Right lobe of liver (tissue), 4 donors: ENCODE data around the gene SFRP2.

Experiments
- POLR2A ChIP-seq: fragments of 450-650 bp; IDR thresholded peaks from one replicate; pipeline ENCODE4 v1.6.1; 2017; ENCODE audit warnings: antibody characterized with exemption, mild to moderate bottlenecking
- TF ChIP-seq, protein P1 (sequence below), 4 donors: fragments of 200-600 bp in 3 of 4; fragments of 450-650 bp in 1 of 4; IDR thresholded peaks; one replicate each; pipeline versions ENCODE4 v1.5.1 to v1.8.0; 2016 to 2022; ENCODE audit warnings: antibody characterized with exemption in 4 of 4, mild to moderate bottlenecking in 2 of 4
- donor health status: DM: no; HTN: no; CAD: no.
- donor health status: DM: no; HTN: no; CAD: no.
- donor health status: DM: no; HTN: yes; CAD: no.

- TF ChIP-seq POLR2A: no peak
- TF ChIP-seq, protein P1, sequence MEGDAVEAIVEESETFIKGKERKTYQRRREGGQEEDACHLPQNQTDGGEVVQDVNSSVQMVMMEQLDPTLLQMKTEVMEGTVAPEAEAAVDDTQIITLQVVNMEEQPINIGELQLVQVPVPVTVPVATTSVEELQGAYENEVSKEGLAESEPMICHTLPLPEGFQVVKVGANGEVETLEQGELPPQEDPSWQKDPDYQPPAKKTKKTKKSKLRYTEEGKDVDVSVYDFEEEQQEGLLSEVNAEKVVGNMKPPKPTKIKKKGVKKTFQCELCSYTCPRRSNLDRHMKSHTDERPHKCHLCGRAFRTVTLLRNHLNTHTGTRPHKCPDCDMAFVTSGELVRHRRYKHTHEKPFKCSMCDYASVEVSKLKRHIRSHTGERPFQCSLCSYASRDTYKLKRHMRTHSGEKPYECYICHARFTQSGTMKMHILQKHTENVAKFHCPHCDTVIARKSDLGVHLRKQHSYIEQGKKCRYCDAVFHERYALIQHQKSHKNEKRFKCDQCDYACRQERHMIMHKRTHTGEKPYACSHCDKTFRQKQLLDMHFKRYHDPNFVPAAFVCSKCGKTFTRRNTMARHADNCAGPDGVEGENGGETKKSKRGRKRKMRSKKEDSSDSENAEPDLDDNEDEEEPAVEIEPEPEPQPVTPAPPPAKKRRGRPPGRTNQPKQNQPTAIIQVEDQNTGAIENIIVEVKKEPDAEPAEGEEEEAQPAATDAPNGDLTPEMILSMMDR (IDR thresholded peaks at IDR 0.05): no peak
Observed at GRCh38 chr4:153788051-153788412, 851 bp downstream of the SFRP2 start.
